ENCODE data around the gene TMEM95. TPM values are rescaled to one million over a fixed set of nuclear protein-coding genes. Genes with fewer than 3 reads are reported as not detected.
A peak's percentile ranks its signal among the peaks of the same experiment; 100 is the strongest.

Gene TMEM95
- polyA plus RNA-seq, 1 donor (not counting 4 experiments of a cell fraction or from before 2014, with no cell fraction given) = not detected

DNA sequence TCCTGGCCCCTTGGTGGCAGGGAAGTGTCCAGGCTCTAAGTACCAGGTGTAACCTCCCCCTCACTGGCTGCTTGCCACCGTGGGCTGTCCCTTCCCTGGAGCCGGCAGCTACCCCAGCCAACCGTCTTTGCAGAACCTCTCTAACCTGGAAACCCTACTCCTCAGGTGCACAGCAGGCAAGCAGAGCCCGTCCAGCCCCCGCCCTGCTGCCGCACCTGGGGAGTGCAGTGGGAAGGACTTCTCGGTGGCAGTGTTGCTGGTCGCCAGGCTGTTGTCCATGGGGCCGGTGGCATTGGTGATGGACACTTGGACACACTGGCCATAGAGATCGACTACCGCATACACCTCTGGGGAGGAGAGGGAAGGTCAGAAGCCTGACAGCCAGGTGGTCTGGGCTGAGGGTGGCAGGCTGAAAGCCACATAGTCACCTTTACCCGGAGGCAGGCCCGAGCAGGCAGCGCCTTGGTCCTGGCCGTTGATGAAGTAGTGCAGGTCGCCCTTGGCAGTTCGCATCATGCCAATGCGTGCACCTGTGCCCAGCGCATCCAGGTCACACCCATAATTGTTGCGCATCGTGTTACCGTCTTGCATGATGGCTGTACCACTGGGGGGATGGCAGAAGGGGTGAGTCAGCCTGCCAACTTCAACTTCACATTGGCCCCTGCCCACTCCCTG is 32.3 kb upstream of the TMEM95 start:
- Histone ChIP-seq H2AFZ (ENCODE audit: control insufficient read depth, low read length) (no peak overlapping the region), H3K9me3 (ENCODE audit: control insufficient read depth, low read depth, low read length) (no peaks in the 10 kb centered on the region)
- dilution Hi-C loops (cut with MboI; ENCODE audit: extremely low pct_ligation_motif_present, low sequenced_read_pairs) = no loop called here

DNA sequence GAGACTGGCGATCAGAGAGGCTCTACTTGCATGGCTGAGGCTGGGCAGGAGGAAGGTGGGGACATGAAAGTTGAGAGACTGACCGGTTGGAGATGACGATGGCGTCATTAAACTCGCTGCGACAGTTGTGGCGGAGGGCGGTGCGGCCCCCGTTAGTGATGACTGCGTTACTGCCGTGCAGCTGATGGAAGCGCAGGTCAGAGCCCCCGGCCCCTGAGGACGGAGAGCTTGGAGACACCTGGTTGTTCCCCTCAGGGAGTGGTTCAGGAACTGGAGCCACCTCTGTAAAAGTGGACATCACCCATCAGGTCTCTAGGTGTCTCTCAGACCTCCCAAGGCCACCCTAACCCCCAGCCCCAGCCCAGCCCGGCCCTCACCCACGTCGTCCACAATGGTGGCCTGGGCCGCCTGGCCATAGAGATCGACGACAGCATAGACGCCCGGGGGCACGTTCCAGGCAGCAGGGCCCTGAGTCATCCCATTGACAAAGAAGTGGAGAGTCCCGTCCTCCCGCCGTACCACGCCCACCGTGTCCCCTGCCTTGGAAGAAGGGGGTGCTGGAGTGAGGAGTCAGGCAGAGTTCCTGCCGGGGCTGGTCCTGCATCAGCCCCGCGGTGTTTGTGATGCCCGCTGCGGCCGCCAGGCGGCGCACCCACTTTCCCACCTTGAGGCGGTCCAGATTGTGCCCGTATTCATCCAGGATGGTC is 31.1 kb upstream of the TMEM95 start:
- no peaks in the 10 kb centered on the region for H3K9me3 ChIP-seq (ENCODE audit: control insufficient read depth, low read depth, low read length)
- no peak overlapping the region for H2AFZ ChIP-seq (ENCODE audit: control insufficient read depth, low read length)
- H3K4me2 ChIP-seq (ENCODE audit: control insufficient read depth, extremely low read depth, insufficient read depth, low read depth, low read length) = no peak overlapping the region
- H3K27ac ChIP-seq (ENCODE audit: control insufficient read depth, insufficient read depth, low read length) = no peak overlapping the region
- H3K27me3 ChIP-seq (ENCODE audit: control insufficient read depth, extremely low read depth, insufficient read depth, low read length) = no peaks in the 10 kb centered on the region
- H3K79me2 ChIP-seq (ENCODE audit: control insufficient read depth, insufficient read depth, low read length) = peaks cover 16% of the 10 kb centered on the region
- H3K9ac ChIP-seq (ENCODE audit: control insufficient read depth, extremely low read depth, insufficient read depth, low read length) = no peak overlapping the region
- H3K4me3 ChIP-seq (ENCODE audit: control insufficient read depth in 2 of 3, extremely low read depth in 1 of 3, insufficient read depth in 2 of 3, low read depth in 1 of 3, low read length in 3 of 3) = no peak overlapping the region
- peaks cover 39 to 62% of the 10 kb centered on the region in 2 experiments for H3K36me3 ChIP-seq (ENCODE audit: control insufficient read depth in 2 of 2, extremely low read depth in 1 of 2, insufficient read depth in 2 of 2, low read length in 2 of 2)
- H4K20me1 ChIP-seq (ENCODE audit: control insufficient read depth, extremely low read depth, insufficient read depth, low read length) = no peaks in the 10 kb centered on the region
- peaks cover 2% of the 10 kb centered on the region for H3K9me1 ChIP-seq (ENCODE audit: control insufficient read depth, extremely low read depth, insufficient read depth, low read length)
- dilution Hi-C loops (cut with MboI; ENCODE audit: extremely low pct_ligation_motif_present, low sequenced_read_pairs) = no loop called here
- TF ChIP-seq EZH2 (IDR thresholded peaks at IDR 0.05; ENCODE audit: low read length) = no peak
- TF ChIP-seq, protein P1, sequence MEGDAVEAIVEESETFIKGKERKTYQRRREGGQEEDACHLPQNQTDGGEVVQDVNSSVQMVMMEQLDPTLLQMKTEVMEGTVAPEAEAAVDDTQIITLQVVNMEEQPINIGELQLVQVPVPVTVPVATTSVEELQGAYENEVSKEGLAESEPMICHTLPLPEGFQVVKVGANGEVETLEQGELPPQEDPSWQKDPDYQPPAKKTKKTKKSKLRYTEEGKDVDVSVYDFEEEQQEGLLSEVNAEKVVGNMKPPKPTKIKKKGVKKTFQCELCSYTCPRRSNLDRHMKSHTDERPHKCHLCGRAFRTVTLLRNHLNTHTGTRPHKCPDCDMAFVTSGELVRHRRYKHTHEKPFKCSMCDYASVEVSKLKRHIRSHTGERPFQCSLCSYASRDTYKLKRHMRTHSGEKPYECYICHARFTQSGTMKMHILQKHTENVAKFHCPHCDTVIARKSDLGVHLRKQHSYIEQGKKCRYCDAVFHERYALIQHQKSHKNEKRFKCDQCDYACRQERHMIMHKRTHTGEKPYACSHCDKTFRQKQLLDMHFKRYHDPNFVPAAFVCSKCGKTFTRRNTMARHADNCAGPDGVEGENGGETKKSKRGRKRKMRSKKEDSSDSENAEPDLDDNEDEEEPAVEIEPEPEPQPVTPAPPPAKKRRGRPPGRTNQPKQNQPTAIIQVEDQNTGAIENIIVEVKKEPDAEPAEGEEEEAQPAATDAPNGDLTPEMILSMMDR (optimal IDR thresholded peaks at IDR 0.05 in 1 of 3, IDR thresholded peaks at IDR 0.05 in 1 of 3, conservative IDR thresholded peaks at IDR 0.05 in 1 of 3; ENCODE audit: extremely low read depth in 1 of 3, insufficient read depth in 2 of 3, low read length in 3 of 3) = peak; percentile 90 to 93 (median 93)
- DNase-seq (ENCODE audit: low read depth, low spot score) = no peak
- peaks cover 5% of the 10 kb centered on the region for H3K4me1 ChIP-seq (ENCODE audit: control insufficient read depth, extremely low read depth, insufficient read depth, low read length)
- FAIRE-seq = no peak

More for the DNA sequence above, 32.3 kb upstream of the TMEM95 start:
- FAIRE-seq (no peak), DNase-seq (ENCODE audit: low read depth, low spot score) (no peak)
- H3K4me1 ChIP-seq (ENCODE audit: control insufficient read depth, extremely low read depth, insufficient read depth, low read length) = no peaks in the 10 kb centered on the region
- H3K36me3 ChIP-seq (ENCODE audit: control insufficient read depth in 2 of 2, extremely low read depth in 1 of 2, insufficient read depth in 2 of 2, low read length in 2 of 2) = peaks cover 46 to 74% of the 10 kb centered on the region in 2 experiments
- TF ChIP-seq EZH2 (IDR thresholded peaks at IDR 0.05; ENCODE audit: low read length) = no peak
- TF ChIP-seq, protein P1 (optimal IDR thresholded peaks at IDR 0.05 in 1 of 3, IDR thresholded peaks at IDR 0.05 in 1 of 3, conservative IDR thresholded peaks at IDR 0.05 in 1 of 3; ENCODE audit: extremely low read depth in 1 of 3, insufficient read depth in 2 of 3, low read length in 3 of 3) = no peak
- no peaks in the 10 kb centered on the region for H3K27me3 ChIP-seq (ENCODE audit: control insufficient read depth, extremely low read depth, insufficient read depth, low read length)
- no peak overlapping the region for H3K4me2 ChIP-seq (ENCODE audit: control insufficient read depth, extremely low read depth, insufficient read depth, low read depth, low read length)
- H3K9ac ChIP-seq (ENCODE audit: control insufficient read depth, extremely low read depth, insufficient read depth, low read length) = no peak overlapping the region
- H3K27ac ChIP-seq (ENCODE audit: control insufficient read depth, insufficient read depth, low read length) = no peak overlapping the region
- no peaks in the 10 kb centered on the region for H4K20me1 ChIP-seq (ENCODE audit: control insufficient read depth, extremely low read depth, insufficient read depth, low read length)
- H3K79me2 ChIP-seq (ENCODE audit: control insufficient read depth, insufficient read depth, low read length) = peaks cover 5% of the 10 kb centered on the region
- peaks cover 2% of the 10 kb centered on the region for H3K9me1 ChIP-seq (ENCODE audit: control insufficient read depth, extremely low read depth, insufficient read depth, low read length)
- H3K4me3 ChIP-seq (ENCODE audit: control insufficient read depth in 2 of 3, extremely low read depth in 1 of 3, insufficient read depth in 2 of 3, low read depth in 1 of 3, low read length in 3 of 3) = no peak overlapping the region

Measured in keratinocyte (primary cell).